ENCODE results near the gene EPHA2.

DNA sequence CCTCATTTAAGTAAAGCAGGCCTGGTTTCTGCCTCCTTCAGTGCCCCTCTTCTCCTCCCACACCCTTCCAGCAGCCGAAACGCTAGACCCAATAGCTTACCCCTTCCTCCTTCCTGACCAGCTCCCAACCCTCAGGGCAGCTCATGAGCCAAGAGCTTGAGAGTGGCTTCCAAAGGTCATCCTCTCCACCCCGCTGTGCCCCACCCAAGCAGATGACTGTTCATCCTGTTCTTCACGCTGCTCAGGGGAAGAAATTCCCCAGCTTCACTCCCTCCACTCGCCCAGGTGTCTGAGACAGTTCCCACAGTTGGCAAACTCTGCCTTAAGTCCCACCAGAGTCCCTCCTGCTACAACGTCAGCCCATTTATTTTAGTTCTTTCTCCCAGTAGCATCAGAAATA, 33.1 kb upstream of the EPHA2 start:
- TF ChIP-seq EZH2 (IDR thresholded peaks at IDR 0.05) (no peak), FOXP2 (optimal IDR thresholded peaks at IDR 0.05; ENCODE audit: control extremely low read depth, extremely low read length, insufficient read depth) (no peak)
